Amniotic stem cell (primary cell): ENCODE measurements around the gene TANK.
"Not testable (repeated sequence)": the region's sequence is repeated elsewhere in the genome, so short reads cannot be mapped to it uniquely, and the experiment has no call there.

ENCODE experiments used
- DNase-seq: peaks from one replicate; lab custom pipeline; 2025; lab: John Stamatoyannopoulos, UW

Gene TANK

GRCh38 chr2:161160226-161161073, at the start of gene TANK:
Gene TANK, plus strand, starts transcription at chr2:161160428. Its CDS starts 19,235 bp downstream, at chr2:161179663.
- peak; percentile 87 for DNase-seq

- no peak for DNase-seq
Measured at GRCh38 chr2:161111531-161111930, 48.7 kb upstream of the TANK start.

- DNase-seq: no peak
Measured at GRCh38 chr2:161112908-161113307, 47.3 kb upstream of the TANK start.

GRCh38 chr2:161113693-161114575, 46.3 kb upstream of the TANK start:
- DNase-seq: no peak

- DNase-seq: no peak
Measured at GRCh38 chr2:161115205-161115604, 45.0 kb upstream of the TANK start.

GRCh38 chr2:161115605-161116380, 44.4 kb upstream of the TANK start:
- DNase-seq: no peak

- no peak for DNase-seq
Measured at GRCh38 chr2:161116509-161116908, 43.7 kb upstream of the TANK start.

- DNase-seq: no peak
Measured at GRCh38 chr2:161117506-161117905, 42.7 kb upstream of the TANK start.

GRCh38 chr2:161118722-161119121, 41.5 kb upstream of the TANK start:
- DNase-seq: no peak

- DNase-seq: no peak
Measured at GRCh38 chr2:161119483-161119882, 40.7 kb upstream of the TANK start.

GRCh38 chr2:161120775-161121174, 39.5 kb upstream of the TANK start:
- DNase-seq: no peak

GRCh38 chr2:161121622-161122021, 38.6 kb upstream of the TANK start:
- DNase-seq: no peak

GRCh38 chr2:161122772-161123530, 37.3 kb upstream of the TANK start:
- DNase-seq: peak; percentile 75

- DNase-seq: no peak
Measured at GRCh38 chr2:161123531-161124030, 36.6 kb upstream of the TANK start.

- DNase-seq: no peak
Measured at GRCh38 chr2:161124201-161124600, 36.0 kb upstream of the TANK start.

- DNase-seq: no peak
Measured at GRCh38 chr2:161128885-161129284, 31.3 kb upstream of the TANK start.

- DNase-seq: no peak
Measured at GRCh38 chr2:161130354-161130753, 29.9 kb upstream of the TANK start.

- no peak for DNase-seq
Measured at GRCh38 chr2:161131074-161131680, 29.1 kb upstream of the TANK start.

GRCh38 chr2:161131804-161132203, 28.4 kb upstream of the TANK start:
- DNase-seq: no peak

- not testable (repeated sequence) for DNase-seq
Measured at GRCh38 chr2:161132384-161132783, 27.8 kb upstream of the TANK start.

- DNase-seq: no peak
Measured at GRCh38 chr2:161133366-161133765, 26.9 kb upstream of the TANK start.
